ENCODE measurements around the gene POFUT1. TPM values are rescaled to one million over a fixed set of nuclear protein-coding genes. Genes with fewer than 3 reads are reported as not detected.

The POFUT1 gene
- total and polyA plus RNA-seq, 9 of the 15 experiments (the other 6 are each of a cell fraction or from before 2014, with no cell fraction given), result 3.5 to 44.7 (median 23.5) TPM

GRCh38 chr20:32165836-32166545 lies 41.7 kb upstream of the POFUT1 start:
- POLR2A ChIA-PET, result no interaction called here
- H3K9me3 ChIP-seq (replicated peaks; ENCODE audit: control insufficient read depth, insufficient read depth, low read depth, low read length), result no peaks in the 10 kb centered on the region
- H3K36me3 ChIP-seq (ENCODE audit: control insufficient read depth, insufficient read depth, low read length), result peaks cover 51% of the 10 kb centered on the region
- BruUV-seq (replicated peaks), result no TSS peak
- WGBS (ENCODE audit: insufficient coverage, low coverage, missing lambda C conversion rate), result 87% methylated on average over 8 of the region's 8 CpGs
- CTCF ChIA-PET (ENCODE audit: low intra/inter-chr PET ratio), result no interaction called here
- FAIRE-seq (no peak), DNase-seq (ENCODE audit: extremely low read depth in 1 of 4, low spot score in 3 of 4) (no peak), ATAC-seq (no peak; the same call in 2 of the 3 replicates)
- peaks cover 0 to 7% of the 10 kb centered on the region in 2 experiments; a peak in 1 of 5 replicates for H3K4me1 ChIP-seq (replicated peaks in 1 of 2; ENCODE audit: control insufficient read depth in 2 of 2, insufficient read depth in 2 of 2, low read length in 2 of 2)
- no peaks in the 10 kb centered on the region for H3K9me1 ChIP-seq (ENCODE audit: control insufficient read depth, insufficient read depth, low read length)
- H4K20me1 ChIP-seq (replicated peaks; ENCODE audit: control insufficient read depth, insufficient read depth, low read length), result no peaks in the 10 kb centered on the region
- no peaks in the 10 kb centered on the region for H3K79me2 ChIP-seq (ENCODE audit: control insufficient read depth, insufficient read depth, low read length)
- 0 out of 4 replicates have a peak overlapping the region, but pooled peaks of 1 of the 2 experiments have one; percentile 11 for H3K9ac ChIP-seq (ENCODE audit: insufficient read depth in 1 of 2, low read depth in 2 of 2, low read length in 2 of 2)
- H3K4me3 ChIP-seq, result no peak overlapping the region
- TF ChIP-seq ZNF263 (CRISPR knock-in tag; IDR thresholded peaks at IDR 0.05; ENCODE audit: borderline replicate concordance) (no peak), RAD21 (CRISPR knock-in tag; conservative IDR thresholded peaks at IDR 0.05 in 1 of 2, IDR thresholded peaks at IDR 0.05 in 1 of 2) (no peak), ATF7 (IDR thresholded peaks at IDR 0.05) (no peak), HMGN3 (IDR thresholded peaks at IDR 0.05; ENCODE audit: borderline replicate concordance, extremely low read depth, insufficient read length, low read depth, low read length) (no peak), MIER1 (IDR thresholded peaks at IDR 0.05; ENCODE audit: low read depth) (no peak), HIVEP1 (CRISPR knock-in tag; IDR thresholded peaks at IDR 0.05) (no peak), ZNF24 (IDR thresholded peaks at IDR 0.05) (no peak)
- intact Hi-C loops (cut with micrococcal nuclease), result no loop called here
- in situ Hi-C loops (cut with MboI), result loop anchor here (25.0 kb wide), 1 partner anchor 496 kb away; the partner anchor contains the start of gene C20orf203
- no peak overlapping the region for H3K4me2 ChIP-seq (ENCODE audit: insufficient read depth, low read length)
- H2AFZ ChIP-seq (ENCODE audit: low read depth, low read length), result no peak overlapping the region
- H3K27me3 ChIP-seq (ENCODE audit: control insufficient read depth in 2 of 2, insufficient read depth in 2 of 2, low read length in 2 of 2), result no peaks in the 10 kb centered on the region
- no peak overlapping the region for H3K27ac ChIP-seq (ENCODE audit: extremely low read depth, low read depth, low read length)

All from K562 (cell line).